Myocyte (in vitro differentiated cells): ENCODE measurements around the gene DARS1. TPM values are rescaled to one million over a fixed set of nuclear protein-coding genes. Genes with fewer than 3 reads are reported as not detected.
"Not testable (repeated sequence)": the region's sequence is repeated elsewhere in the genome, so short reads cannot be mapped to it uniquely, and the experiment has no call there.

ENCODE experiments used
- DNase-seq: peaks from one replicate; pipeline ENCODE4 v3.0.0-alpha.2; 2012; ENCODE audit warnings: low read depth
- total RNA-seq: library from RNA; depleted of rRNA; stranded (reverse); fragments of >200 nt; gene quantifications from 2 replicates; pipeline ENCODE4 v1.2.3, GENCODE V29; 2014

DARS1 gene
- total RNA-seq, 1 donor from 2014 or later = 76.5 TPM

DNA sequence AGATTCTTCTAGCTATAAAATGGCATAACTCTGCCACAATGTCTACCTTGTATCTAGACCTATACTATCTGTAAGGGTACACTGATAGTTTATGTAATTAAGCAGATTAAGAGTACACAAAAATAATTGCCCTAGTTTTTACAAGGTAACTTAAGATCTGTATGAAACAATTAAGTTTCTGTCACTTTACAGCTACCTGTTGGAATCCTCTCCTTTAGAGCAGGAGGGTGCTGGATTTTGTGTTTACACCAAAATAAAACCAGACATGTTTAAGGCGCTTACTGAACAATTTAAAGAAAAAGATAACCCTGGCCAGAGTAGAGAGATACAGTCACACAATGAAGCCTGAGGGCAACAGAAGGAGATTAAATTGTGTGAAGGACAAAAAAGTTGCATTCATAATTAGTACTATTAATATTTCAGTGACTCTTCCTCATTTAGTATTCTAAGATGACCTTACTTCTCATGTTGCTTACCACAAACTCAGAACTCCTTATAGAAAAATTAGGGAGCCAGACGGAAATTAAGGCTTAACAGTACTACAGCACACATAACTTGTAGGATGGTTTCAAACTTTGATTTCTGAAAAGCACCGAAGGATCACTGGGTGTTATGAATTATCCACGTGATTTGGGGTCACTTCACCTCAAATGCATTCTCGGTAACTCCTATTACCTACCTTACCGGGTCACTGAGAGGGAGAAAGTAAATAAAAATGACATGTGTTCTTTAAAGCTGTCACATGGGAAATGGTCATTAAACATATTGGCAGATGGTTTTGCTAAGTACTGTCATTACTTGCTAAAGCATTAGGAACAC lies 1.0 kb downstream of the DARS1 start:
- no peak for DNase-seq

DNA sequence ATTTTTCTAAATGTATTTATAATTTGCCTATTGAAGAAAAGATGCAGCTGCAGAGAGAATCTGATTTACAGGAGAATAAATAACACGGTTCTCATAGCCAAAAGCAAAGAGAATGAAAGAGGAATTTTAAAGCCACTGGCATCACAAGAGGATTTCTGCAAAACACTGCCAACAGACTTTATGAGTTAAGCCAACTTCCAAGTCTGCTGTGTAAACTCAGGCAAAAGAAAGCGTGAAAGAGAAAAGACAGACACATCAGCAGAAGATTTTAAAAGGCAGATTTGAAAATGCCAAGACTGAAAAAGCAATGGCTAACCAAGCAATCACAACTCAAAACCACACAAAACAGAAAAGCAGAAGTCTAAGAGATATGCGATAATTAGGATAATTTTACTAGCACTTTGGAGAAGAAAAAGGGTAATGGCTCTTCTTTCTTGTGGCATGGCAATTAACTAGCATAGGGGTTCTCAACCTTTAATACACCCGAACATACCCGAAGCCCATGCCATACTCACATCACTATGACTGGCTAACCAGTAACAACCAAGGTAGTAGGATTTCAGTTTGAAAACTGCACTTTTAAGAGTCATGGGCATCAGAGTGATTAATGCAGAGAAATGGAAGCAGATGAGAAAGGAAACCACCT lies 4.9 kb downstream of the DARS1 start:
- DNase-seq = no peak

DNA sequence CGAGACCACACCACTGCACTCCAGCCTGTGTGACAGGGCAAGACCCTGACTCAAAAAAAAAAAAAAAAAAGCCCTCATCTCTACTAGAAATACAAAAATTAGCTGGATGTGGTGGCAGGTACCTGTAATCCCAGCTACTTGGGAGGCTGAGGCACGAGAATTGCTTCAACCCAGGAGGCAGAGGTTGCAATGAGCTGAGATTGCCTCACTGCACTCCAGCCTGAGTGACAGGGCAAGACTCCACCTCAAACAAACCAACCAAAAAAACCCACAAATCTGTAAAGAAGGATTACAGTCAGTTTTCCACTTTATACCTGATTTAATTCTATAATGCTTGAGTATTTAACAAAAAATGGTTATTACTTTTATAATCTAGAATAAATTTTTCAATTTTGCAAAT lies 9.7 kb downstream of the DARS1 start:
- no peak for DNase-seq

DNA sequence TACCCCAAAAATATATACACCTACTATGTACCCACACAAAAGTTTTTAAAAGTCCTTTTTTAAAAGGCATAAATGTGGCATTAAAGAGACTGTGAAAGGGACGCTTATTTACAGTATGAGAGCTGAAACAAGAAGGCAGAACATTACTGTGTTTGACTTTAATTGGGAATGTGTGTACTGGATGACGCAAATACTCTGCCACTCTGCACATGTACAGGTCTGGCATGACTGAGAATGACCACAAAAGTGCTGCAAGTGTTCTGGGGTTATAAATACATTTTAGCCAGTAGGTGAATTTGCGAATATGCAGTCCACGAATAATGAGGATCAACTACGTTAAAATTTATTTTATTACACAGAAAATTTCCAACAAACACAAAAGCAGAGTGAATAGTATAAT lies 11.4 kb downstream of the DARS1 start:
- peak; percentile 45 for DNase-seq

DNA sequence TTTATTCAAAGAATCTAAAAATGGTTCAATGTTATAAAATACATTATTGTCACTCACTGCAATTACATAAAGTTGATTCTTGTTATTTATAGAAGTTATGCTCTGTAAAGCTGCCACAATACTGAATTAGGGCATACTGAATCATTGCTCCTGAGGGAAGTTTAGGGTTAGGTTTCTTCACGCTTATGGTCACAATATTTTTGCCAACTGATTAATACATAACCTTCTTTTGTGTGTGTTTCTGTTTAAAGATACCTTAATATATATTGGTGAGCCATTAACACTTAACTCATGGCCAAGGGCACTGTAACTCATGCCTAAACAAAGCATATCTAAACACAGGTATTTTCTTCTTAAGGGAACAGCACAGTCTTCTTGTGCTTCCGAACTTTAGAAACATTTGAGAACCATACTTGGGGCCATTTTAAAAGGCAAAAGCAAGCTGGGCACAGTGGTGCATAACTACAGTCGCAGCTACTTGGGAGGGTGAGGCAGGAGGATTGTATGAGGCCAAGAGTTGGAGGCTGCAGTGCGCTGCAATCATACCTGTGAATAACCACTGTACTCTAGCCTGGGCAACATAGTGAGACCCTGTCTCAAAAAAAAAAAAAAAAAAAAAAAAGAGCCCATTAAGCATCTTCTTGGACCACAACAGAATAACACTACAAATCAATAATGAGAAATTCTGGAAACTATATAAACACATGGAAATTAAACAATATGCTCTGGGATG lies 15.6 kb downstream of the DARS1 start:
- no peak for DNase-seq

DNA sequence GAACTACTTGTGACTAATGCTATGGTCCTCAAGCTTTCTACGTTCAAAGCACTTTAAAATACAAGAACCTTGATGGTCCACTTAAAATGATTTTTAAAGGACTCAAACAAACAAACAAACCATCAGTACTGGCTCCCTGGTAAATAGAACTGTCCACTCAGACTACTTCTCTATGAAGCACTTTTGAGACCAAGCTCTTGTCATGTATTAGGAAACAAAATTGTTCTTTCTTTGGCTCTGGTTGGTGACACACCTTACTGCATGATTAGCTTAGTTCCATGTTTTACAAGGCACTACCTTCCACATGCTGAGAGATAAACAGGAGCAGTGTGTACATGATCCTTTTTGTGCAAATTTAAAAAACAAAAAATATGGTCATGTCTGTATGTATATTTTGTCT lies 19.7 kb downstream of the DARS1 start:
- DNase-seq = no peak

DNA sequence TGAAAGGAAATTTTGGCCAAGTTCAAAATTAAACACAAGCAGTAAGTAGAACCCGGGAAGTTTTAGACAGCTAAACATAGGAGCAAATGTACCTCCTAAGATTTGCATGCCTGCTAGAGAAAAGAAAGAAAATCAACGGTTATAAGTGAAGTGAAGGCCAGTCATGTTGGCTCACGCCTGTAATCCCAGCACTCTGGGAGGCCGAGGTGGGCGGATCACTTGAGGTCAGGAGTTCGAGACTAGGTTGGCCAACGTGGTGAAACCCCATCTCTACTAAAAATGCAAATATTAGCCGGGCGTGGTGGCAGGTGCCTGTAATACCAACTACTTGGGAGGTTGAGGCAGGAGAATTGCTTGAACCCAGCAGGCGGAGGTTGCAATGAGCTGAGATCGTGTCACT lies 21.0 kb downstream of the DARS1 start:
- DNase-seq = not testable (repeated sequence)

DNA sequence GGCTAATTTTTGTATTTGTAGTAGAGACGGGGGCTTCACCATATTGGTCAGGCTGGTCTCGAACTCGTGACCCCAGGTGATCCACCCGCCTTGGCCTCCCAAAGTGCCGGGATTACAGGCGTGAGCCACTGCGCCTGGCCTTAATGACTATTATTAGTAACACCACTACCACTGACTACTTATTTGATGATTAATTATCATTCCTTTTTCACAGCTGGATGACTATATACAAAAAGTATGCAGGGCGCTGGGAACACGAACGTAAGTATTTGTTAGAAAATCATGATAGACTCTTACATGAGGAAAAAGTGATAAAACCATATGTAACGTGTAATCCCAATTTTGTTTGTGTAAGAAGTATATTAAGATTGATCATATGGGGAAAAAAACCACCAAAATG lies 21.6 kb downstream of the DARS1 start:
- no peak for DNase-seq

DNA sequence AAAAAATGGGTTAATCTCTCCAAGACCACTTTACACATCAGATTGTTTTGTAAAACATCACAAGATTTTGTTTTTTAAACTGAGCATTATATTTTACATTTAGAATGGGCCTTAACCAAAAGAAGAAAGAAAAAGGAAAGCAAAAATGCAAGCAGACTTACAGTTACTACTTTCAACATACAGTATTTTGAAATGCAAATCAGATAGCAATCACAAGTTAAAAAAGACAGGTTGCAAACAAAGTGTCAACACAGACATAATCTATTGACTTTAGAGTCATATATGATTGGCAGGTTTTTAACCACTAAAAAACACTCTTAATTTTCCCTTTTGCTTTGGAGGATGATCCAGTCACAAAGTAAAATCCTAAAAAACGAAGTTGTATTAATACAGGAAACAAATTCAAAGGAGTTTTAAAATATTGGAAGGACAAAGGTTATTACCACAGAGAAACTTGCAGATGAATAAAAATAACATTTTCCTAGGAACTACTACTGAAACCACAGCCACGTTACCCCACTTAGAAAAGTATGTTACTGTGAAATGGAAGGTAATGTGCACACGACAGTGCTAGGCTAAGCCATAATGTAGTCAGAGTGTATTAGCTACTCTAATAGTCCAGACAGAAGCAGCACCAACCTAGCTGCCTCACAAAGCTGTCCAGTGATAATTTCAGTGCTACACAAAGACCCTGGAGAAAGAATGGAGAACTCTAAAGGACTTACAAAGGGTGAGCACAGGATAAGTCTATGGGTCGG lies 22.9 kb downstream of the DARS1 start:
- DNase-seq = no peak

DNA sequence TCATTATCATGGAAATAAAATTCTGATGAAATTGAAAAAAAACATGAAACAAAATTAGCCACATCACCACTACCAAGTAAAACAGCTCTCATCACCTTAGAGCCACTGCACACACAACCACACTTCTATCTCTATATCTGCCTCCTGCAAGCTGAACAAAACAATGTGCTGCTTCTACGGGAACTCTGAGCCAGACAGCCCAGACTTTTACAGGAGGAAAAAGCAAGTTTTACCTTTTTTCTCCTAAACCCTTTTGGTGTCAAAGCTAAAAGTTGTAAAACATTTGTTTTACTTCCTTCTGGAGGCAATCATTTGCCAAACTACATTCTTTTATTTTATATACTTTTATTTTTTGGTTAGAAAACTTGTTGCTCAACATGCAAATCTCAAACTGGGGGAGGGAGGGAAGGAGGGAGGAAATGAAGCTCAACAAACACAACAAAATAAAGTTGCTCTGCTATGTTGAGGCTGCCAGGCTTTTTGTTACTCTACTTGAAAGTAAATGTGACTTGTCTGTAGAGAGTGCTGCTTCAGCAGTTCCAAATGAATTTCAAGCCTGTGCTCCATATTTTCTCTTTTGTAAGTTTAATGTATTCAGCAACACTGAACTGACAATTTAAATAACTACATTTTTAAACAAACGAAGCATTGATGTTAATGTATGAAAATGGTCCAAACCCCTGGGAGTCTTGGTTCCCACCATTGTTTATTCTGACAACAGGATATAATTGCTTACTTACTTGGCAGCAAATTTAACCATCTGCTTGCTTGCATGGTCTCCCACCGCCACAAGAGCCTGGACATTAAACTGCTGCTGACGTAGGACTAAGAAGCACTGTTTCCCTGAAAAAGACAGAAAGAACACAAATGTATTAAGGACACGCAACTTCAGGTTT lies 24.5 kb downstream of the DARS1 start:
- no peak for DNase-seq

DNA sequence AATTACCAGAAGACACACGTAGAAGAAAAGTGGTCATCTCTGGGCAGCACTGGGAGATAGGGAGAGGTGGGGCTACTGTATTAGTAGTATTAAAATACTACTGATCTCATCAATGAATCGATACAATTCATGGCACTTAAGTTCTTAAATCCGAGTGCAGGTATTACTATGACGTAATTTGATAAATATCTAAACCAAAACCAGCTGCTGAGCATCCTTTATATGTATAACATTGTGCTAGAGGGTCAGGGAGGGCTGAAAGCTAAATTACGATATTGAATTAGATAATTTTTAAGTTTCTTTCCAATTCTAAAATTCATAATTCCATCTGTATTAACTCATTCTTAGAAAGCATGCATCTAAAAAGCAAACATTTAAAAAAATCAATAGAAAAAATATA lies 25.3 kb downstream of the DARS1 start:
- DNase-seq = no peak

DNA sequence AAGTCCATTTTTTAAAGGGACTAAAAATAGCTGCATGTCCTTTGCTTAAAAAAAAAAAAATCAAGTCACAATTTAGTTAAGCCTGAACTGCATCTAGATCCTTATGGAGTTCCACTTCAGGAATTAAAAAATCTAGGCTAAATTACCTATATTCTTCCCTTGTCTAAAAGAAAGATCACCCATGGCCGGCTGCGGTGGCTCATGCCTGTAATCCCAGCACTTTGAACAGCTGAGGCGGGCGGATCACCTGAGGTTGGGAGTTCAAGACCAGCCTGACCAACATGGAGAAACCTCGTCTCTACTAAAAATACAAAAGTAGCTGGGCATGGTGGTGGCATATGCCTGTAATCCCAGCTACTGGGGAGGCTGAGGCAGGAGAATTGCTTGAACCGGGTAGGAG lies 26.5 kb downstream of the DARS1 start:
- DNase-seq = not testable (repeated sequence)

DNA sequence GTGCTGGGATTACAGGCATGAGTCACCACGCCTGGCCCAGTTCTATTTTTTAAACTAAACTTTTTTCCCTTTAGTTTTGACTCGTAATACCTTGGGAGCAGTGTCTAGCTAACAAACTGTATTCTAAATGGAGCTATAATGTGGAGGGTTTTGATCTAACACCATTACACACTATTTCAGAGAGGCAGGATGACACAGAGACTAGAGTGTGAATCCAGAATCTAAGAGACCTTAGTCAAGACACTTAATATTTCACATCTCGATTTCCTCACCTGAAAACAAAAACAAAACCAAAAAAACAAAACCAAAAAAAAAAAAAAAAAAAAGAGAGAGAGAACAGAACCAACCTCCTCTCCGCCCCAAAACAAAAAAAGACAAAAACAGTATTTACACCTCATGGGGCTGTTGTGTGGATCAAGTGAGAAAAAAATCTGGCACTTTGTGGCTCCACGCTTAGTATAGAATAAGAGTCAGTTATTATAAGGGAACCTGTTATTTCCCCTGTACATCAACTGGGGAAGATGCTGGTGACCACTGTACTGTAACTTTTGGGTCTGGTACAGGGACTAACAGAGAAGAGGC lies 31.3 kb downstream of the DARS1 start:
- no peak for DNase-seq

DNA sequence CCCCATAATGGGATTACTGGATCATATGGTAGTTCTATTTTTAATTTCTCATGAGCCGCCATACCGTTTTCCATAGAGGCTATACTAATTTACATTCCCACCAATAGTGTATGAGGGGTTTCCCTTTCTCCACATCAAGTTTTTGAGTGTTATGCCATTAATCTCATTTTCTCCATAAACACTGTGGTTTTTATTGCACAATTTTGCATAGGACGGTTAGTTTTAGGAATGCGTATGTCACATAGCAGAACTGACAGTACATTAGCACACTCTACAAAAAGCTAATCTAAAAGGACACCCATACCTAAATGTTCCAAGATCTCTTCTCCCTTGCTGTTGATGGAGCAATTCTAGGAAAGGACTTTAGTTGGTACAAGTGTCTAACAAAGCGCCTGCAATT lies 32.5 kb downstream of the DARS1 start:
- DNase-seq = no peak

DNA sequence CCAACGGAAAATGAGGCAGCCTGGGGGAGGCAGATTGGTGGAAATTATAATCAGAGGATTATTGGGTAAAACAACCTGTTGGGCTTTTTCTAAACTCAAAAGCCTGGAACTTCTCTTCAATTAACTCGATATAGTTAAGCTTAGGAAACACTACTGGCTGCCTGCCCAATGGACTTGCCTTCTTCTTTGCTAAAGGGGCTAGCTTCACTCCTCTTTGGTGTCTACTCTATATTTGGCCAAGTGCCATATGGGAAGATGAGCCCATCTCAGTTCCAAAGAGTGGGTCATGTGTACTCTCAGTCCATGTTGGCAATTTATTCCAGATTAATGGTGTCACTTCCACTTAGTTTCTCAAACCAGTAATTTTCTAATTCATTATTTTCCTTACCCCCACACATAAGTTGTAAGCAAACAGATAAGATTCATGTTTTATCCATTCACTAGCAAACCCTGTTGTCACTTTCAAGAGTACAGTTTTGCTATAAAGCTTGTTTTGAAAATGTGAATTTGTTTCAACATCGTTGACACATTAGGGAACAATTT lies 34.3 kb downstream of the DARS1 start:
- DNase-seq = no peak

DNA sequence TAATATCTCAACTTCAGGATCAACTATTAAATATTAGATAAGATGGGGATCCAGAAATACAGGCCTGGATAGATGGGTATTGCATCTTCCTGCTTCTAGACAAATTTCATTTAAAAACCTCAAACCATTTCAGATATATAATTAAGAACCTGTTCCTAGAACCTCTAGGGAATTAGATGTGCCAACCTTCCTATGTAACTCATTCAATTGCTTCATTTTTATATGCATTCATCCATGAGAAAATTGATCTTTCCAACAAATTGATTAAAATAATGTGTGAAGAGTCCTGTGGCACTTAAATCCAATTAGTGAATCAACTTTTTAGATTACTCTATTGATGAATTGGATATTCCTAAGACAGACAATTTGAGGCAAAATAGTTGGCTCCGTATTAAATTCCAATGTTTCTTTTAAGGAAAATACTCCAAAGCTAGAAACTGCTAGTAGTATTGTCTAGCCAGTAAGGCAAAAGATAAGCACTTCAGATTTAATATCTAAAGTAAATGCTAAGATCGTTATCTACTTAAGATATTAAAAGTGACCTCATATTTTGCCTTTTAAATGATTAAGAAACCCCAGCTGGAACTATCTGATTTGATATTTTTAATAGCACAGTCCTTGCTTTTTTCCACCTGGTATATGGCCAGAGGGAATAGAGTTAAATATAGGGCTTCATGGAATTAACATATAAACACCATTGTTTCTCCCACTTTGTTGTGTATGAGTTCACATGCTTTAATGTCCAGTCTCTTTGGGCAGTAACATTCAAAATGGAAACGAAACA lies 35.8 kb downstream of the DARS1 start:
- no peak for DNase-seq

DNA sequence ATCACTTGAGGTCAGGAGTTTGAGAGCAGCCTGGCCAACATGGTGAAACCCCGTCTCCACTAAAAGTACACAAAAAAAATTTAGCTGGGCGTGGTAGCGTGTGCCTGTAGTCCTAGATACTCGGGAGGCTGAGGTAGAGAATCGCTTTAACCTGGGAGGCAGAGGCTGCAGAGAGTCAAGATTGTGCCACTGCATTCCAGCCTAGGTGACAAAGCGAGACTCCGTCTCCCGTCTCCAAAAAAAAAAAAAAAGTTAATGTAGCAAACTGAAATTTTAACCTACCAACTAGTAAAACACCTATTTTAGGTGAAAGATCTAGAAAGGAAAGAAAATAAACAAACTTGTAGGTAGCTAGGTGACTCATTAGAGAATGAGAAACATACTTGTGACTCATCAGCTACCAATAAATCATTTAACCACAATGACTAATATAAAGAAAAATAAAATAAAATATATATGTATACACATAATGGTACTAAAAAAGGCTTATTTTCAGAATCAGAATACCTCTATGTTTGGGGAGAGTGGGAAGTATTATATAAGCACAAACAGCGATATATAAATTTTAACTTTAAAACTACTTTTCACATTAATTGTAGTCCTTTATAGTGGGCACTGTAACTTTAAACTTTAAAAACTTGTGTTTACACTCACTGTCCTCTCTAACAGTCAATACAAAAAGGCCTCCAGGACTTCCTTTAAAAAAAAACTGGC lies 36.6 kb downstream of the DARS1 start:
- DNase-seq = peak; percentile 22

DNA sequence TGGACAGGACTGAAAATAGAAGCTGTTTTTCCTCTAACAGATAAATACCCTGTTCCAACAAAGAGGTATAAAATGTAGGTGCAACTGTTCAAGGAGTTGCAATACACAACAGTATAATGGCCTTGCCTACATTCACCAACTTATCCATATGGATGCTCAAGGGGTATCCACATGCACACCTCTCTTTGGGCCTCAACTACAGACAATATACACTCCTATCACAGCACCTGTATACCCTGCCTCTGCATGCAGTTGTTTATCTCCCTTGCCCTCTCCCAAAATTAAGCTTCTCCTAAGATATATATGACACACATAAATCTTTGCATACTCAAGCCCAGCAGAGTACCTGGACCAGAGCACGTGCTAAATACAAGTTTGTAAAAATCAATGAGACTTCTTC lies 37.3 kb downstream of the DARS1 start:
- no peak for DNase-seq
